ENCODE data around the gene RPUSD4.

Gene RPUSD4

DNA sequence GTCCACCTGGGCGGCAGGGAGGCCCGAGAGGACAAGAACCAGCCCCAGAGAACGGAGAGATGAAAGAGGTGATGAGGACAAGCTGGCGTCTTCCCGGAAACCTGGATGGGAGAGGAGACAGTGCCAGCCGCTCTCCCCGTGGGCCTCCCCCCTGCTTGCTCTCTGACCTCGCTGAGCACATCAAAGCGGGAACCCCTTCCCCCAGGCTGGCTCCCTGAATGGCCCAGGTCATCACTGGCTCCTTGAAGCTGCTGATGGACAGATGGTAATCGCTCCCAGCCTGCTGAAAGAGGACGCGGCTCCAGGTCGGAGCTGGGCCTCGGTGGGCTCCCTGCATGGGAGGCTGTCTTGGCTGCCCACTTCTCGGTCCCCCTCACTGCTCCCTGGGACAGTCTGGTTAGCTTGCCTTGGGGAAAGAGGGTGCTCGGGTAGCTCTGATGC lies 18.4 kb downstream of the RPUSD4 start:
- Histone ChIP-seq H3K27me3 (ENCODE audit: control insufficient read depth in 2 of 2, insufficient read depth in 2 of 2, low read length in 2 of 2) (no peaks in the 10 kb centered on the region), H3K4me1 (ENCODE audit: control insufficient read depth in 2 of 2, insufficient read depth in 2 of 2, low read length in 2 of 2) (no peaks in the 10 kb centered on the region), H3K4me3 (ENCODE audit: low read length in 2 of 2) (no peak overlapping the region), H3K36me3 (ENCODE audit: control insufficient read depth in 2 of 2, insufficient read depth in 2 of 2, low read length in 2 of 2) (peaks cover 16 to 28% of the 10 kb centered on the region in 2 donors), H3K9me3 (ENCODE audit: control insufficient read depth in 2 of 2, low read length in 2 of 2) (no peaks in the 10 kb centered on the region), H3K27ac (ENCODE audit: low read depth in 2 of 2, low read length in 2 of 2) (no peak overlapping the region), H3K9ac (ENCODE audit: low read depth in 1 of 2, low read length in 2 of 2) (no peak overlapping the region)

DNA sequence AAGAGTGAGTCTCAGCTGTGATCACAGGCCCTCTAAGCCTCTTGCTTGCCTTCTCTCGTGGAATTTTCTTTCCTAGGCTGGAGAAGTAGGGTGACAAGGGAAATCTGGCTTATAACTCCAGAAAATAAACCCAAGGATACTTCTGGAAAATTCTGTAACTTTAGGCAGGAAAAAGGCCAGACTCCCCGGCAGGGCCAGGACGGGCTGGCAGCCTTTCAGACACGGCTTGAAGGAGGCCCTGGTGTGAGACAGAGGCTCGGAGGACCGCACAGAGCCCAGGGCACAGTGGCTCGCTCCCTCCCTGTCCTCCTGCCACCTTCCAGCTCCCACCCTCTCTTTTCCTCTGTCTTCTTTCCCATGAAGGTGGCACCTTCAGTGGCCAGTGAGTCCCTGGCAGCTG lies 19.1 kb downstream of the RPUSD4 start:
- no peaks in the 10 kb centered on the region for H3K9me3 ChIP-seq (ENCODE audit: control insufficient read depth in 2 of 2, low read length in 2 of 2)
- no peak overlapping the region for H3K27ac ChIP-seq (ENCODE audit: low read depth in 2 of 2, low read length in 2 of 2)
- no peaks in the 10 kb centered on the region for H3K27me3 ChIP-seq (ENCODE audit: control insufficient read depth in 2 of 2, insufficient read depth in 2 of 2, low read length in 2 of 2)
- no peaks in the 10 kb centered on the region for H3K4me1 ChIP-seq (ENCODE audit: control insufficient read depth in 2 of 2, insufficient read depth in 2 of 2, low read length in 2 of 2)
- no peak overlapping the region for H3K9ac ChIP-seq (ENCODE audit: low read depth in 1 of 2, low read length in 2 of 2)
- peaks cover 9 to 21% of the 10 kb centered on the region in 2 donors for H3K36me3 ChIP-seq (ENCODE audit: control insufficient read depth in 2 of 2, insufficient read depth in 2 of 2, low read length in 2 of 2)
- no peak overlapping the region for H3K4me3 ChIP-seq (ENCODE audit: low read length in 2 of 2)

DNA sequence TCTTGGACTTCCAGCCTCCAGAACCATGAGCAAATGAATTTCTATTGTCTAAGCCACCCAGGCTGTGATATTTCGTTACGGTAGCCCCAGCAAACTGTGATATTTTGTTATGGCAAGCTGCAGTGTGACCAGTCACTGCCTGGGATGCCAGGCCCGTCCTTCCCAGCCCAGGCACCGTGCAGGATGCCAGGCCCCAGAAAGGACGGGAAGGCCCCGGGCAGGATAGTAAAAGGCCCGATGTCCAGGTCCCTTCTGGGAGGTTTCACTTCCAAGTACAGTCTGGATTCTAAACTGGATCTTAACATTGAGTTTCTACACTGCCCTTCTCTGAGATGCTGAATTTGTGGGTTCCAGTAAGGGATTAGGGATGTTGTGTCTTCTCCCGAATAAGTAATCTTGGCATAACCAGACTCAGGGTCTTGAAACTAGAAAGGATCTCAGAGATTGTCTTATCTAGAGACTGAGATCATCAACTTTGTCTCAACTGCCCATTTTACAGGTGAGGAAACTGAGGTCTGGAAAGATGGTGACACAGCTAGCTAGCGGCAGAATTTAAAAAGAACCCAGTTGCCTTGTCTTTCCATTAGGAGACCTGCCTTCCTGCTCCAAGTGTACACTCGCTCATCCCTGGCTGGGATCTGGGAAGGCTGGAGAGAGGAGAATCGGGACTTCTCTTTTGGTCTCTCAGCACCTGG lies 19.9 kb downstream of the RPUSD4 start:
- Histone ChIP-seq H3K9ac (ENCODE audit: low read depth in 1 of 2, low read length in 2 of 2) (no peak overlapping the region), H3K4me3 (ENCODE audit: low read length in 2 of 2) (no peak overlapping the region), H3K36me3 (ENCODE audit: control insufficient read depth in 2 of 2, insufficient read depth in 2 of 2, low read length in 2 of 2) (peaks cover 6 to 14% of the 10 kb centered on the region in 2 donors), H3K27ac (ENCODE audit: low read depth in 2 of 2, low read length in 2 of 2) (no peak overlapping the region), H3K4me1 (ENCODE audit: control insufficient read depth in 2 of 2, insufficient read depth in 2 of 2, low read length in 2 of 2) (no peaks in the 10 kb centered on the region), H3K27me3 (ENCODE audit: control insufficient read depth in 2 of 2, insufficient read depth in 2 of 2, low read length in 2 of 2) (no peaks in the 10 kb centered on the region), H3K9me3 (ENCODE audit: control insufficient read depth in 2 of 2, low read length in 2 of 2) (no peaks in the 10 kb centered on the region)

DNA sequence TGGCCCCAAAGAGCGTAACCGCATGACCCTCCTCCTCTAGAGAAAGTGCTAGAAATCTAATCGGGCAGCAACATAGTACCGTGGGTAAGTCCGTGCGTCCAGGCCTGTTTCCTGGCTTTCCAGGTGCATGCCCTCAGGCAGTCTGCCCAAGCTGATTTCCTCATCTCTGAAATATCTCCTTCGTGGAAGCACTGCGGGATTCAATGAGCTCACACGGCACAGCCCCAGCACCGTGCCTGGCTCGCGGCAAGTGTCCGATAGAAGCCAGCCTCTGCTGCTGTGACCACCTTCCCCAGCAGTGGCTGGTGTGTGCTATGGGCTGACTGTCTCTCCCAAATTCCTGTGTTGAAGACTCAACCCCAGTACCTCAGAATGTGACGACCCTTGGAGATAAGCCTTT lies 20.7 kb downstream of the RPUSD4 start:
- H3K4me3 ChIP-seq (ENCODE audit: low read length in 2 of 2) = no peak overlapping the region
- peaks cover under 1 to 11% of the 10 kb centered on the region in 2 donors for H3K36me3 ChIP-seq (ENCODE audit: control insufficient read depth in 2 of 2, insufficient read depth in 2 of 2, low read length in 2 of 2)
- no peak overlapping the region for H3K9ac ChIP-seq (ENCODE audit: low read depth in 1 of 2, low read length in 2 of 2)
- no peak overlapping the region for H3K27ac ChIP-seq (ENCODE audit: low read depth in 2 of 2, low read length in 2 of 2)
- no peaks in the 10 kb centered on the region for H3K9me3 ChIP-seq (ENCODE audit: control insufficient read depth in 2 of 2, low read length in 2 of 2)
- H3K27me3 ChIP-seq (ENCODE audit: control insufficient read depth in 2 of 2, insufficient read depth in 2 of 2, low read length in 2 of 2) = no peaks in the 10 kb centered on the region
- peaks cover 0 to 2% of the 10 kb centered on the region in 2 donors for H3K4me1 ChIP-seq (ENCODE audit: control insufficient read depth in 2 of 2, insufficient read depth in 2 of 2, low read length in 2 of 2)

DNA sequence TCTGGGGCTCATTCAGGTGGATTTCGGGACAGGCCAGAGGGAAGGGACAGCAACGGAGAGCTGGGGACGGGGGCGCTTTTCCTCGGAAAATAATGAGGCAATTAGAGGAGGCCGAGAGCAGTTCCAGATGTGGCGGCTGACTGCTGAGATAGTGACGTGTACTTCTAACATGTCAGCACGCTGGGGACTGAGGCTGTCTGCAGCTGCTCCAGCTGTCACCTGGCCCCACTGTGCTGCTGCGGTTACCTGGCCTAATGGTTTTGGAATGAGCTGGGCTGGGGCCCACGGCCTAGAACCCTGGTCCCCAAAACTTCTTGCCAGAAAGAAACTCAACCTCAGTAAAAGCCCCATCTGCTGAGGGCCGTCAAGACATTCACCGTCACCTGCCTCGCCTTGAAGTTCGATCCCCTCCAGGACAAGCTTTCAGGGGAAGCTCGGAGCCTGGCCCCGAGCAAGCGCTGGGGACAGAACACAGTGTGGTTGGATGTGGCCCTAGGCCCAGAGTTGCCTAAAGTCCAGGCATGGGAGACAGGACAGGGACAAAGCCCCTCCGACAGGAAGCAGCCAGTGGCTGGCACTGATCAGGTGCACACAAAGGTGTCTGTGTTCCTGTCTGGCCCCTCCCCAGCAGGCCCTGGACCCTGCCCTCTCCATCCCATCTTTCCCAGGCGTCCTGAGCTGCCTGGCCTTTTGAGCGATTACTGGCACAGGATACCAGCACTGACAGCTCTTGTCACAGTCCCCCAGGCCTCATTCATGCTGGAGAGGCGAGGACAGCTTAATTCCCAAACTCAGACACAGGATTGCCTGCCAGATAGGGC lies 22.1 kb downstream of the RPUSD4 start:
- H3K27ac ChIP-seq (ENCODE audit: low read depth in 2 of 2, low read length in 2 of 2) = peak overlapping the region; percentile 35 to 57
- no peak overlapping the region for H3K9ac ChIP-seq (ENCODE audit: low read depth in 1 of 2, low read length in 2 of 2)
- no peaks in the 10 kb centered on the region for H3K9me3 ChIP-seq (ENCODE audit: control insufficient read depth in 2 of 2, low read length in 2 of 2)
- peaks cover 0 to 10% of the 10 kb centered on the region in 2 donors for H3K36me3 ChIP-seq (ENCODE audit: control insufficient read depth in 2 of 2, insufficient read depth in 2 of 2, low read length in 2 of 2)
- H3K4me3 ChIP-seq (ENCODE audit: low read length in 2 of 2) = no peak overlapping the region
- H3K27me3 ChIP-seq (ENCODE audit: control insufficient read depth in 2 of 2, insufficient read depth in 2 of 2, low read length in 2 of 2) = no peaks in the 10 kb centered on the region
- H3K4me1 ChIP-seq (ENCODE audit: control insufficient read depth in 2 of 2, insufficient read depth in 2 of 2, low read length in 2 of 2) = peaks cover 0 to 2% of the 10 kb centered on the region in 2 donors

DNA sequence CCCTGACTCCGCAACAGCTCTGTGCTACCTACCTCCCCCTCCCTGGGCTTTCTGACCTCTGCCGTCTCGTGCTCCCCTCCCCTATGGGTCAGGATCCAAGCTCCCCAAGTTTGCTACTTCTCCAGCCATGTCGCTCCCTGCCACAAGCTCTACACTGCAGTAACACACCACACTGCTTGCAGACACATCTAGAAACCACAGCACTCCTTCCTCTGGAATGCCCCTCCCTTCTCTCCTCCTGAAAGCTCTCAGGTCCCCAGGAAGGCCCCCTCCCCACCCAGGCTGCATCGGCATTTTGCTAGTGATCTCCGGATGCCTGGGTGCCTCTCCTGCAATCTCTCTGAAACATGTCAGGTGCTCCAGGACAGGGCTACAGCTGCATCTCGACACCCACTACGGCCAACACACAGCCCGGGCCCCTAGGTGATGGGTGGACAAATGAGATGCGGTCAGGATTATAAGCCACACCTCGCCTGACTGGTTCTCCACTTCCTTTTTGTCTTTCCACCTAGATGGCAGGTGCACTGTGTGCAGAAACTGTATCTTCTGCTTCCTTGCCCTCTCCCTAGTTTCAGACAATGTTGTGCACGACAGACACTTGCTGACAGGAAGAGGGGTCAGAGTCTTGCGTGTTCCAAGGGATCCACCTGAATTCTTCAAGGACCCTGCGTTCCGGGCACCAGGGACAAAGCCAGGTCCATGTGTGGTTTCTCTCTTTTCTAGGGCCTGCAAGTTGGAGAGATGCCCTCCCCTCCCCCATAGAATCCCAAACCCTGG lies 22.9 kb downstream of the RPUSD4 start:
- H3K4me1 ChIP-seq (ENCODE audit: control insufficient read depth in 2 of 2, insufficient read depth in 2 of 2, low read length in 2 of 2) = peaks cover 0 to 2% of the 10 kb centered on the region in 2 donors
- no peaks in the 10 kb centered on the region for H3K27me3 ChIP-seq (ENCODE audit: control insufficient read depth in 2 of 2, insufficient read depth in 2 of 2, low read length in 2 of 2)
- H3K9me3 ChIP-seq (ENCODE audit: control insufficient read depth in 2 of 2, low read length in 2 of 2) = no peaks in the 10 kb centered on the region
- peak overlapping the region; percentile 35 to 57 for H3K27ac ChIP-seq (ENCODE audit: low read depth in 2 of 2, low read length in 2 of 2)
- no peak overlapping the region for H3K9ac ChIP-seq (ENCODE audit: low read depth in 1 of 2, low read length in 2 of 2)
- H3K4me3 ChIP-seq (ENCODE audit: low read length in 2 of 2) = no peak overlapping the region
- H3K36me3 ChIP-seq (ENCODE audit: control insufficient read depth in 2 of 2, insufficient read depth in 2 of 2, low read length in 2 of 2) = peaks cover 0 to 10% of the 10 kb centered on the region in 2 donors

DNA sequence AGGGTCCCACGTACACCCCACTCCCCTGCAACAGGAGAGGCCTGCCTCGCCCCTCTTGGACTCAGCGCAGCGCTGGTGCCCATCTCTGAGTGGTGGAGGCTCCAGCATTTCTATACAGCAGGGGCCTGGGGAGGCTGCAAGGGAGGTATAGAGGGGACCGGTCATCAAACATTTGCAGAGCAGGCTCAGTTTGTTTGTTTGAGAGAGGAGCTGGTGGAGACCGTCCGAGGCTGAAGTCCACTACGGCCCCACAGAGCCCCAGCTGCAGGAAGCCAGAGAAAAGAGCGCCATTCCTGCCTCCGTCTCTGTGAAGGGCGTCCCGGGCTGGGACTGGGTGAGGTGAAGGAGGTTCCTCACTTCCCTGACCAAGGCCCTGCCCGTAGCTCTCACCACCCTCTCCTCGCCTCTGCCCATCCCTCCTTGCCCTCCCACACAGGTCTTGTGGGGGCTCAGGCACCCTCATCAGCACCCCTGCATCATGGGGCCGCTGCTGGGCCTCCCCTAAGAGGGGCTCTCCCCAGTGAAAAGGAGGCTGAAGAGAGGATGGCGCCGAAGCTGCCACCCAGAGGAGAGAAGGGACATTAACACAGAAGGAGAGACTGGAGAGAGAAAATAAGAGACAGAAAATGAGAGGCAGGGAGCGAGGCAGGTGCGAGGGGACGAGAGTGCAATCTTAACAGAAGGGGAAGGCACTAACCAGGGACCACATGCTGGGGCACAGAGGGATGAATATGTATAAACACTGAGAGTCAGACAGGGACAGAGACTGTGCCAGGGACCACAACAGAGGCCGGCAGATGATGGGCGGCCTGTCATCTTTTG lies 24.5 kb downstream of the RPUSD4 start:
- Histone ChIP-seq H3K36me3 (ENCODE audit: control insufficient read depth in 2 of 2, insufficient read depth in 2 of 2, low read length in 2 of 2) (peaks cover 0 to 3% of the 10 kb centered on the region in 2 donors), H3K27ac (ENCODE audit: low read depth in 2 of 2, low read length in 2 of 2) (no peak overlapping the region), H3K9me3 (ENCODE audit: control insufficient read depth in 2 of 2, low read length in 2 of 2) (no peaks in the 10 kb centered on the region), H3K9ac (ENCODE audit: low read depth in 1 of 2, low read length in 2 of 2) (no peak overlapping the region), H3K27me3 (ENCODE audit: control insufficient read depth in 2 of 2, insufficient read depth in 2 of 2, low read length in 2 of 2) (no peaks in the 10 kb centered on the region), H3K4me1 (ENCODE audit: control insufficient read depth in 2 of 2, insufficient read depth in 2 of 2, low read length in 2 of 2) (peaks cover 0 to 2% of the 10 kb centered on the region in 2 donors), H3K4me3 (ENCODE audit: low read length in 2 of 2) (no peak overlapping the region)

DNA sequence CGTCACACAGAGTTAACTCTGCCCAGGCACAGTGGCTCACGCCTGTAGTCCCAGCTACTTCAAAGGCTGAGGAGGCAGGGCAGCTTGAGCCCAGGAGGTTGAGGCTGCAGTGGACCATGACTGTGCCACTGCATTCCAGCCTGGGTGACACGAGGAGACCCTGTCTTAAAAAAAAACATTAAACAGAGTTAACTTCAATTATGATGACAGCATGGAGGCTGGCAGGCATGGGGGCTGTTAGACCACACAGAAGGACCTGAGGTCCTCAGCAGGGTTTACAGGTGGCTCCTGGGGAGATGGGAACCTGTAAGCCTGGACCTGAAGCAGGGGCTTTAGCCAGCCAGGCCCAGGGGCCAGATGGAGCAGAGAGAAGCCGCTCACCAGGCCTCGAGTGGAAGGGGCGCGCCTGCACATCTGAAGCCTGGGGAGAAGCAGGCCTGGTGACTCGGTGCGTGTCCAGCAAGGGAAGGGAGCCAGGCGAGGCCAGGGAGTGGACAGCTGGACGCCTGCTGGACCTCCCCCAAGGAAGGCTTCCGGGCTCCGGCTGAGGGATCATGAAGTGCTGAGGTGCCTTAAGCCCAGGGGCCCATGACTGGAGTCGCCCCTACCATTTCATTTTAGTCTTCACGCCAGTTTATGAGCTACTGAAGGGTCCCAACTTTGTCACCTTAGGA lies 25.3 kb downstream of the RPUSD4 start:
- Histone ChIP-seq H3K27me3 (ENCODE audit: control insufficient read depth in 2 of 2, insufficient read depth in 2 of 2, low read length in 2 of 2) (no peaks in the 10 kb centered on the region), H3K4me3 (ENCODE audit: low read length in 2 of 2) (no peak overlapping the region), H3K36me3 (ENCODE audit: control insufficient read depth in 2 of 2, insufficient read depth in 2 of 2, low read length in 2 of 2) (peaks cover 0 to 2% of the 10 kb centered on the region in 2 donors), H3K27ac (ENCODE audit: low read depth in 2 of 2, low read length in 2 of 2) (no peak overlapping the region), H3K4me1 (ENCODE audit: control insufficient read depth in 2 of 2, insufficient read depth in 2 of 2, low read length in 2 of 2) (peaks cover 0 to 2% of the 10 kb centered on the region in 2 donors), H3K9me3 (ENCODE audit: control insufficient read depth in 2 of 2, low read length in 2 of 2) (no peaks in the 10 kb centered on the region), H3K9ac (ENCODE audit: low read depth in 1 of 2, low read length in 2 of 2) (no peak overlapping the region)
